ENCODE results near the gene SPHKAP. TPM values are rescaled to one million over a fixed set of nuclear protein-coding genes. Genes with fewer than 3 reads are reported as not detected.
"Not testable (repeated sequence)": the region's sequence is repeated elsewhere in the genome, so short reads cannot be mapped to it uniquely, and the experiment has no call there.

Gene SPHKAP
- total RNA-seq, 6 experiments from 2014 or later = not detected

DNA sequence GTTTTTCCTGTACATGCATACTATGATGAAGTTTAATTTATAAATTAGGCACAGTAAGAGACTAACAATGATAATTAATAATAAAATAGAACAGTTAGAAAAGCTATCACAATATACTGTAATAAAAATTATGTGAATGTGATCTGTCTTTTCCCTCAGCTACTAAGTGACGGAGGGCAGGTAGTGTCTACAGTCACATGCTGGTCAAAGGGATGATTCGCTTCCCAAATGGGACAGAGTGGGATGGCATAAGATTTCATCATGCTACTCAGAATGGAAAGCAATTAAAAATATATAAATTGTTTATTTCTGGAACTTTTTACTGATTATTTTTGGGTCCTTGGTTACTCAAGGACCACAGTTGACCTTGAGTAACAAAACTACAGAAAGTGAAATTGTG lies 238.5 kb downstream of the SPHKAP start:
- Histone ChIP-seq H3K9me3 (no peaks in the 10 kb centered on the region), H3K36me3 (no peaks in the 10 kb centered on the region), H3K4me3 (no peak overlapping the region), H3K27me3 (no peaks in the 10 kb centered on the region), H3K27ac (no peak overlapping the region), H3K4me1 (no peaks in the 10 kb centered on the region)
- intact Hi-C loops (cut with DNase I) = no loop called here
- WGBS (ENCODE audit: insufficient coverage, low coverage, low lambda C conversion rate, missing lambda C conversion rate) = 37% methylated on average over 2 of the region's 2 CpGs
- ATAC-seq (no peak), DNase-seq (no peak)
- TF ChIP-seq, protein P1, sequence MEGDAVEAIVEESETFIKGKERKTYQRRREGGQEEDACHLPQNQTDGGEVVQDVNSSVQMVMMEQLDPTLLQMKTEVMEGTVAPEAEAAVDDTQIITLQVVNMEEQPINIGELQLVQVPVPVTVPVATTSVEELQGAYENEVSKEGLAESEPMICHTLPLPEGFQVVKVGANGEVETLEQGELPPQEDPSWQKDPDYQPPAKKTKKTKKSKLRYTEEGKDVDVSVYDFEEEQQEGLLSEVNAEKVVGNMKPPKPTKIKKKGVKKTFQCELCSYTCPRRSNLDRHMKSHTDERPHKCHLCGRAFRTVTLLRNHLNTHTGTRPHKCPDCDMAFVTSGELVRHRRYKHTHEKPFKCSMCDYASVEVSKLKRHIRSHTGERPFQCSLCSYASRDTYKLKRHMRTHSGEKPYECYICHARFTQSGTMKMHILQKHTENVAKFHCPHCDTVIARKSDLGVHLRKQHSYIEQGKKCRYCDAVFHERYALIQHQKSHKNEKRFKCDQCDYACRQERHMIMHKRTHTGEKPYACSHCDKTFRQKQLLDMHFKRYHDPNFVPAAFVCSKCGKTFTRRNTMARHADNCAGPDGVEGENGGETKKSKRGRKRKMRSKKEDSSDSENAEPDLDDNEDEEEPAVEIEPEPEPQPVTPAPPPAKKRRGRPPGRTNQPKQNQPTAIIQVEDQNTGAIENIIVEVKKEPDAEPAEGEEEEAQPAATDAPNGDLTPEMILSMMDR (IDR thresholded peaks at IDR 0.05) = no peak
- no peak for TF ChIP-seq POLR2A (IDR thresholded peaks at IDR 0.05)

DNA sequence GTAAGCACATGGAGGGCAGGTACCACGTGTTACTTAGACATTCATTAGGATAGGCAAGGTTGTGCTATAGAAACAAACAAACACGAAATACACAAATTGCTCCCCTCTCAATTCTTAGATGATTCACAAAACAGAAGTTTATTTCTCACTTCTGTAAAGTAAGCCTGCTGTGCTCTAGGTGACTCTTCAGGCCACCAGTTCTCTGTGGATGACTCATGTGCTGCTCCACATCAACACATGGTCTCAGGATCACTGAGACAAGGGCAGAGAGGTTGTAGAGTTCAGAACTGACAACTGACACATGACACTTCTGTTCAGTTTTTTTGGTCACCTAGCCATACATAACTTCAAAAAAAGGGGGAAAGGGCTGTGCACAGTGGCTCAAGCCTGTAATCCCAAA lies 239.5 kb downstream of the SPHKAP start:
- H3K27ac ChIP-seq = no peak overlapping the region
- H3K9me3 ChIP-seq = no peaks in the 10 kb centered on the region
- WGBS (ENCODE audit: insufficient coverage, low coverage, low lambda C conversion rate, missing lambda C conversion rate) = 41% methylated on average over 2 of the region's 2 CpGs
- H3K36me3 ChIP-seq = no peaks in the 10 kb centered on the region
- no peaks in the 10 kb centered on the region for H3K4me1 ChIP-seq
- H3K27me3 ChIP-seq = no peaks in the 10 kb centered on the region
- TF ChIP-seq, protein P1 (IDR thresholded peaks at IDR 0.05) = no peak
- TF ChIP-seq POLR2A (IDR thresholded peaks at IDR 0.05) = no peak
- DNase-seq (no peak), ATAC-seq (no peak)
- intact Hi-C loops (cut with DNase I) = no loop called here
- H3K4me3 ChIP-seq = no peak overlapping the region

DNA sequence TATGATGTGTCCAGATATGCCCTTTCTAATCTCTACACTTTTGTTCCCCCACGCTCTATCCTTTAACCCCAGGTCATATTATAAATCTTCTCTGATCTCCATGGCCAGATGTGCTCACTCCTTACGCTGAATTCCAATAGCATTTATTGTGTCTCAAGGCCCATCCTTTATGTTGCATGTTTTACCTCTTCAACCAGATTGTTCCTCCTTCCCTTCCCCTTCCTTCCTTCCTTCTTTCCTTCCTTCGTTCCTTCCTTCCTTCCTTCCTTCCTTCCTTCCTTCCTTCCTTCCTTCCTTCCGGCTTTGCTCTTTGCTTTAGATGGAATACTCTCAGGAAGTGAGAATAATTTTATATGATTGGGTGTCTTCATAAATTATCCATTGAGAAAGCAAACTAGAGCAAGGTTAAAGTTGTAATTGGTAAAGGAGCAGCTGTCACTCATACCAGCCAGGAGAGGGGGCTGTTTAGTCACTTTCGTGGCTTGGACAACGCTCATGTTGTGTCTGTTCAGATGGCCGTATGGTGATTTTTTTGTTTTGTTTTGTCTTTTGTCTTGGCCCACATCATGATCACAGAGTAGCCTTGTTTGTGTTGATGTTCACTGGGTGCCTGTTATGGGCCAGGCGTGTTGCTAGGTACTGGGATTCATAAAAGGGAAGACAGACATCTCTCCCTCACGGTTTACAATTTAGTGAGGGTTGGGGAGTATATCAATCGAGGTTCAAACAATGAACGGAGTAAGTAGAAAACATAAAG lies 242.0 kb downstream of the SPHKAP start:
- no peak overlapping the region for H3K27ac ChIP-seq
- H3K27me3 ChIP-seq = no peaks in the 10 kb centered on the region
- ATAC-seq = peak in 1 of 4 donors; percentile 23
- intact Hi-C loops (cut with DNase I) = no loop called here
- H3K36me3 ChIP-seq = no peaks in the 10 kb centered on the region
- TF ChIP-seq, protein P1 (IDR thresholded peaks at IDR 0.05) = peak in 1 of 4 donors; percentile 23
- no peak for TF ChIP-seq POLR2A (IDR thresholded peaks at IDR 0.05)
- H3K4me1 ChIP-seq = no peaks in the 10 kb centered on the region
- no peak overlapping the region for H3K4me3 ChIP-seq
- no peaks in the 10 kb centered on the region for H3K9me3 ChIP-seq
- no peak for DNase-seq
- WGBS (ENCODE audit: insufficient coverage, low coverage, low lambda C conversion rate, missing lambda C conversion rate) = 35% methylated on average over 10 of the region's 11 CpGs

DNA sequence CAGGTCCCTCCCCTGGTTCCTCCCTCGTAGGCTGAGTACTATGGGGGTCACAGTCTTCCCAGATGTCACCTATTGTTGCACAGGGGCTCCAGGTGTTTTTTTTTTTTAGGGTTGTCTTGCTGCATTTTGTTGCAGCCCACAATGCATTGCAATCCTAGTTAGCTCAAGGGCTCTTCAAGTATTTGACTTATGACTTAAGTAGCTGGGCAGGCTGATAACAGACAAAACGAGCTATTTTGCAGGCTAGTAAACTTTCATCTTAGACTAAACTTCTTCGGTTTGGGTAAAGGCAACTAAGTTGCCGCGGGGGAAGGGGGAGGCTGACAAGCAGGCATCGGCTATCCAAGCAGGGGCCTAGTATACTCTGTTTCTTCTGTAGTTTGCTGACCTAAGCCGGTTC lies 245.2 kb downstream of the SPHKAP start:
- H3K27ac ChIP-seq; ATAC-seq; H3K9me3 ChIP-seq; H3K4me3 ChIP-seq; H3K4me1 ChIP-seq; intact Hi-C loops (cut with DNase I); H3K27me3 ChIP-seq; H3K36me3 ChIP-seq; DNase-seq: not testable (repeated sequence)
- WGBS (ENCODE audit: insufficient coverage, low coverage, low lambda C conversion rate, missing lambda C conversion rate) = 61% methylated on average over 6 of the region's 7 CpGs

DNA sequence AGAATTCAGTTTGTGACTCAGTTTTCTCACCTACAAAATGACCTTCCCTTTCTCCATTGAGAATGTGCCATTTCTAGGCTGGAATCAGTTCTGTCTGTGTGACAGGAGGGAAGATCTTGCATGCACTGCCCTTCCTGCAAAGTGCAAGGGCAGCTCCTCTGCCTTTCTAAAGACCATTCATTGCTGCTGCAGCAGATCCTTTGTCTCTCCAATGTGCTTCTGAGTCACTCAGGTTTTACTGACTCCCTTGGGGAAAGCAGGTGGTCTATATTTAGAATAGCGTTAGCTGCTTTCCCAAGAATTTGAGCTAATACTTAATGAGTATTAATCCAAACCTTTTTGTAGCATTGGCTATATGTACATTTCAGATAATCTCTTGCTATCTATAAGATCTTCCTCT lies 247.6 kb downstream of the SPHKAP start:
- Histone ChIP-seq H3K4me1 (no peaks in the 10 kb centered on the region), H3K36me3 (no peaks in the 10 kb centered on the region), H3K27me3 (no peaks in the 10 kb centered on the region), H3K27ac (no peak overlapping the region), H3K9me3 (no peaks in the 10 kb centered on the region), H3K4me3 (no peak overlapping the region)
- DNase-seq (no peak), ATAC-seq (no peak)
- no peak for TF ChIP-seq POLR2A (IDR thresholded peaks at IDR 0.05)
- TF ChIP-seq, protein P1 (IDR thresholded peaks at IDR 0.05) = no peak
- WGBS (ENCODE audit: insufficient coverage, low coverage, low lambda C conversion rate, missing lambda C conversion rate) = 71% methylated on average over 1 of the region's 1 CpG
- intact Hi-C loops (cut with DNase I) = no loop called here

Data from right lobe of liver (tissue), 6 donors.